Adrenal gland (tissue), 5 donors: ENCODE data around the gene TIGD3.

ENCODE experiments used
- CTCF ChIP-seq, 6 experiments: fragments of 450-650 bp in 4 of 6; fragments of 200-600 bp in 2 of 6; sonication (generic) in 1 of 6; IDR thresholded peaks; 1 replicate in 5 of 6; 2 replicates in 1 of 6; pipeline versions ENCODE4 v1.5.1 to v1.8.0; 2016 to 2021; ENCODE audit warnings: antibody characterized with exemption in 6 of 6, mild to moderate bottlenecking in 2 of 6, moderate library complexity in 1 of 6
- POLR2A ChIP-seq, 2 donors: fragments of 450-650 bp; IDR thresholded peaks; one replicate each; pipeline ENCODE4 v1.6.1; 2017; ENCODE audit warnings: antibody characterized with exemption in 2 of 2, mild to moderate bottlenecking in 2 of 2, moderate library complexity in 1 of 2
- donor health status: DM: no; HTN: no; CAD: no.

DNA sequence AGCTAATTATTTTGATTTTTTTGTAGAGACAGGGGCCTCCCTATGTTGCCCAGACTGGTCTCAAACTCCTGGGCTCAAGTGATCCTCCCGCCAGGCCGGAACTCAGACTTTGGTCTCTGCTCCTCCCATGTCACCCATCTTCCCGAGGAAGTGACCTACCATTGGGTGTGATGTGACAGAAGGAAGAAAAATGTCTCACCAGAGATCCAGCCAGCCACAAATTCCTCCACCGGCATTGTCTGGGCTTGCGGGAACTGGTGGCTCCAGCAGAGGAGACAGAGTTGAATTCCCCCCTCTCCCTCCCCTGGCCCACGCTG, 27.1 kb downstream of the TIGD3 start:
- TF ChIP-seq CTCF (IDR thresholded peaks at IDR 0.05) (no peak), POLR2A (IDR thresholded peaks at IDR 0.05) (peak in 1 of 2 donors; percentile 36)
